ENCODE data around the gene RALGPS1.

Gene RALGPS1

DNA sequence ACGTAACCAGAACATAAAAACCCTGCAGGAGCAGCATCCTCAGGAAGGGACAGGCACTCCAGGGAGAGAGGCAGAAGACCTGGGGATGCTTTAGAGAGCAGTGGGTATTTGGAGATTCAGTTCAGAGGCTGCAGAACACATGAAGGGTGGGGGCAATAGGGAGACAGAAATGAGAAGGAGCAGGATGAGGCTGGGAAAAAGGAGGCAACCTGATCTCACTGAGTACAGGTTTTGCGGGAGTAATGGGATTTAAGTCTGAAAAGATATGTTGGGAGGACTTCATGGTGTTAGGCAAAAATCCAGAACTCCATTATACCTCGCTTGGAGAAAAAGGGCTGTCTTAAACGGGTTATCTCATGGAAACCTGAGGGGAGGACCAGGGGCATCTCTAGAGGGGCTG lies 308.7 kb downstream of the RALGPS1 start:
- POLR2A ChIA-PET, result interaction anchor here (1.2 to 2.8 kb wide), 6 partner anchors 21 to 309 kb away, joined by 3 to 35 read pairs (median 13); partner anchors contain the start of genes LRSAM1, RALGPS1, RPL12 and SLC2A8
- Histone ChIP-seq H3K9me3 (ENCODE audit: control insufficient read depth, insufficient read depth, low read depth, low read length) (no peaks in the 10 kb centered on the region), H3K36me3 (ENCODE audit: control insufficient read depth in 2 of 2, insufficient read depth in 1 of 2, low read length in 2 of 2) (no peaks in the 10 kb centered on the region), H3K27ac (ENCODE audit: extremely low read depth, low read depth, low read length) (no peak overlapping the region), H3K4me1 (ENCODE audit: control insufficient read depth, insufficient read depth, low read length) (no peaks in the 10 kb centered on the region), H3K4me3 (ENCODE audit: low read depth, low read length) (no peak overlapping the region)
- CTCF ChIA-PET, result interaction anchor here (0.8 to 2.5 kb wide), 3 partner anchors 10 to 237 kb away, joined by 3 to 16 read pairs (median 3); no protein-coding TSS in a partner anchor
- TF ChIP-seq ZBTB8A (tag by site-specific recombination; IDR thresholded peaks at IDR 0.05), result no peak
- no peak for TF ChIP-seq MEIS1 (CRISPR knock-in tag; IDR thresholded peaks at IDR 0.05; ENCODE audit: borderline replicate concordance)
- no peak for TF ChIP-seq ZNF645 (tag by site-specific recombination; IDR thresholded peaks at IDR 0.05)
- no peak for TF ChIP-seq ZNF214 (tag by site-specific recombination; IDR thresholded peaks at IDR 0.05; ENCODE audit: borderline replicate concordance)
- TF ChIP-seq TCF7L2 (IDR thresholded peaks at IDR 0.05; ENCODE audit: borderline replicate concordance, low read depth, low read length), result no peak
- no peak for TF ChIP-seq ZNF2 (tag by site-specific recombination; IDR thresholded peaks at IDR 0.05)
- no peak for TF ChIP-seq ZNF174 (tag by site-specific recombination; IDR thresholded peaks at IDR 0.05)
- TF ChIP-seq ZNF10 (tag by site-specific recombination; IDR thresholded peaks at IDR 0.05), result no peak
- TF ChIP-seq ZNF138 (tag by site-specific recombination; IDR thresholded peaks at IDR 0.05; ENCODE audit: borderline replicate concordance), result no peak
- no peak for TF ChIP-seq REST (tag by site-specific recombination; IDR thresholded peaks at IDR 0.05)
- TF ChIP-seq ZNF626 (tag by site-specific recombination; IDR thresholded peaks at IDR 0.05), result no peak

DNA sequence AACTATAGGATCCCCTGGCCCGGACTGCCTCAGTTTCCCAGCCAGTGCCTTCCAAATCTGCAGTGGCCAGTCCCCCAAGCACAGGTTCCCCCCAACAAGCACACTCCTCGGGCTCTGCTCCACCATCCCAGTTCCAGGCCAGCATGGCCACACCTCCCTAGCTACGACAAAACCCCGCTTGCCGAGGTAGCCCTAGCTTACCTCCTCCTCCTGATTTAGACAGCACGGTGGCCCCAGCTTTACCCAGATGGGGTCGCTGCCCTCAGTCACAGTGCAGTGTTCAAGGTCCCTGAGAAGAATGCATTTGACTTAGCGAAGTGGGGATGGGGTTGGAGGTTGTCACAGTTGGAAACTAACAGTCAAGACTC lies 309.2 kb downstream of the RALGPS1 start:
- no peaks in the 10 kb centered on the region for H3K9me3 ChIP-seq (ENCODE audit: control insufficient read depth, insufficient read depth, low read depth, low read length)
- H3K36me3 ChIP-seq (ENCODE audit: control insufficient read depth in 2 of 2, insufficient read depth in 1 of 2, low read length in 2 of 2), result no peaks in the 10 kb centered on the region
- ChIA-PET POLR2A (interaction anchor here (0.7 to 2.8 kb wide), 21 partner anchors 9 to 697 kb away, joined by 3 to 35 read pairs (median 4); partner anchors contain the start of genes LRSAM1, RALGPS1, RPL12 and SLC2A8), CTCF (interaction anchor here (0.5 to 2.5 kb wide), 8 partner anchors 10 to 219 kb away, joined by 3 to 16 read pairs (median 4); no protein-coding TSS in a partner anchor)
- no peak overlapping the region for H3K27ac ChIP-seq (ENCODE audit: extremely low read depth, low read depth, low read length)
- no peak for TF ChIP-seq ZNF843 (tag by site-specific recombination; IDR thresholded peaks at IDR 0.05)
- peak; percentile 20; the same call in 1 of the 2 replicates for TF ChIP-seq ZBTB48 (tag by site-specific recombination; IDR thresholded peaks at IDR 0.05)
- H3K4me1 ChIP-seq (ENCODE audit: control insufficient read depth, insufficient read depth, low read length), result no peaks in the 10 kb centered on the region
- H3K4me3 ChIP-seq (ENCODE audit: low read depth, low read length), result peak overlapping the region; percentile 61

- Histone ChIP-seq H3K27ac (ENCODE audit: extremely low read depth, low read depth, low read length) (0 out of 2 replicates have a peak overlapping the region, but pooled peaks have one; percentile 27), H3K36me3 (ENCODE audit: control insufficient read depth in 2 of 2, insufficient read depth in 1 of 2, low read length in 2 of 2) (no peaks in the 10 kb centered on the region), H3K4me3 (ENCODE audit: low read depth, low read length) (peak overlapping the region; percentile 61), H3K4me1 (ENCODE audit: control insufficient read depth, insufficient read depth, low read length) (no peaks in the 10 kb centered on the region), H3K9me3 (ENCODE audit: control insufficient read depth, insufficient read depth, low read depth, low read length) (no peaks in the 10 kb centered on the region)
- POLR2A ChIA-PET, result interaction anchor here (0.6 to 2.8 kb wide), 29 partner anchors 10 to 897 kb away, joined by 3 to 35 read pairs (median 4); partner anchors contain the start of genes LRSAM1, RALGPS1, RPL12 and SLC2A8
- CTCF ChIA-PET, result interaction anchor here (0.5 to 2.5 kb wide), 10 partner anchors 9 to 219 kb away, joined by 3 to 16 read pairs (median 4); no protein-coding TSS in a partner anchor
- TF ChIP-seq SP3 (tag by site-specific recombination; IDR thresholded peaks at IDR 0.05), result peak; percentile 99
- peak; percentile 66 for TF ChIP-seq EGR2 (tag by site-specific recombination; IDR thresholded peaks at IDR 0.05; ENCODE audit: low read depth)
- TF ChIP-seq, protein P1, sequence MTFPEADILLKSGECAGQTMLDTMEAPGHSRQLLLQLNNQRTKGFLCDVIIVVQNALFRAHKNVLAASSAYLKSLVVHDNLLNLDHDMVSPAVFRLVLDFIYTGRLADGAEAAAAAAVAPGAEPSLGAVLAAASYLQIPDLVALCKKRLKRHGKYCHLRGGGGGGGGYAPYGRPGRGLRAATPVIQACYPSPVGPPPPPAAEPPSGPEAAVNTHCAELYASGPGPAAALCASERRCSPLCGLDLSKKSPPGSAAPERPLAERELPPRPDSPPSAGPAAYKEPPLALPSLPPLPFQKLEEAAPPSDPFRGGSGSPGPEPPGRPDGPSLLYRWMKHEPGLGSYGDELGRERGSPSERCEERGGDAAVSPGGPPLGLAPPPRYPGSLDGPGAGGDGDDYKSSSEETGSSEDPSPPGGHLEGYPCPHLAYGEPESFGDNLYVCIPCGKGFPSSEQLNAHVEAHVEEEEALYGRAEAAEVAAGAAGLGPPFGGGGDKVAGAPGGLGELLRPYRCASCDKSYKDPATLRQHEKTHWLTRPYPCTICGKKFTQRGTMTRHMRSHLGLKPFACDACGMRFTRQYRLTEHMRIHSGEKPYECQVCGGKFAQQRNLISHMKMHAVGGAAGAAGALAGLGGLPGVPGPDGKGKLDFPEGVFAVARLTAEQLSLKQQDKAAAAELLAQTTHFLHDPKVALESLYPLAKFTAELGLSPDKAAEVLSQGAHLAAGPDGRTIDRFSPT (tag by site-specific recombination; IDR thresholded peaks at IDR 0.05), result peak; percentile 93
- peak; percentile 47 for TF ChIP-seq ZBTB26 (tag by site-specific recombination; optimal IDR thresholded peaks at IDR 0.05)
- no peak for TF ChIP-seq ZNF549 (tag by site-specific recombination; IDR thresholded peaks at IDR 0.05)
- peak; percentile 52; the same call in 1 of the 2 replicates for TF ChIP-seq ZNF610 (tag by site-specific recombination; IDR thresholded peaks at IDR 0.05; ENCODE audit: borderline replicate concordance)
- TF ChIP-seq KLF10 (tag by site-specific recombination; IDR thresholded peaks at IDR 0.05), result 0 out of 2 replicates have a peak, but pooled peaks have one; percentile 35
- peak; percentile 69 for TF ChIP-seq ZNF335 (tag by site-specific recombination; conservative IDR thresholded peaks at IDR 0.05)
Measured at GRCh38 chr9:127224178-127224882, 309.7 kb downstream of the RALGPS1 start.
